HL-60/S4 treated with retinoic acid at 250 ng/mL for 4 days and 3 days (cell line): Measurements from ENCODE around the gene SMU1.
"Not testable (repeated sequence)": the region's sequence is repeated elsewhere in the genome, so short reads cannot be mapped to it uniquely, and the experiment has no call there.

Source experiments
- in situ Hi-C: fragments of 300-500 bp; cut with MboI; formaldehyde crosslinking; loops from 2 replicates; pipeline ENCODE4 v1.7.0; 2022; ENCODE audit warnings: low sequenced_read_pairs

The SMU1 gene

DNA sequence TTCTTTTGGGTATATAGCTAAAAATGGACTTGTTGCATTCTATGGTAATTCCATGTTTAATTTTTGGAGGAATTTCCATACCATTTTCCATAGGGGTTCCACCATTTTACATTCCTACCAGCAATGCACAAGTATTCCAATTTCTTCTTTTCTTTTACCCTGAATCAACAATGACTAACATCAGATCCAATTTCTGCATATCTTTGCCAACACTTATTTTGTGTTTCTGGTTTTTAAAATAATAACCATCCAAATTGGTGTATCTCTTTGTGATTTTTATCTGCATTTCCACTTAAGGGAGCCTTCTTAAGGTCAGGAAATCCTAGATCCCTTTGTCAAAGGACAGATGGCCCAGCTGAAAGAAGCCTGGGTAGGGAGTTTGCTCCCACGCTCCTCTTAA lies 29.5 kb upstream of the SMU1 start:
- in situ Hi-C loops: no loop called here

- in situ Hi-C loops: no loop called here
These were observed 29.0 kb upstream of the SMU1 start for GRCh38 chr9:33105504-33105903.

DNA sequence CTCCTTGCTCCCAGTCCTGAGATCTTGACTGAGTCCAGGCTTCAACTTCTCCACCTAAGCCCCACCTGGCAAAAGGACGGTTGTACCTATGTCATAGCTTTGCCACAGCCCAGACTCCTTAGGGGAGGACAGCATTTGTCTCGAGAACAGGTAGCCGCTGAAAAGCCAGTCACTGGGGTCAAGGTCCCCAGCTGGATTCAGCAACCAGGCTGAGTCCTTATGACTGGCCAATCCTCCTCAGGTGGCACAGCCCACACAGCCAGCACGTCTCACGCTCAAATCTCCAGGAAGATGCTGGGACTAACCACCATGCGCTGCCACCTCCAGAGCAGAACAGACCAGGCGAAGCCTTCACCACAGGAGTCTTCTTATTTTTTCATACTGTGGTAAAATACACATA lies 27.9 kb upstream of the SMU1 start:
- in situ Hi-C loops: no loop called here

DNA sequence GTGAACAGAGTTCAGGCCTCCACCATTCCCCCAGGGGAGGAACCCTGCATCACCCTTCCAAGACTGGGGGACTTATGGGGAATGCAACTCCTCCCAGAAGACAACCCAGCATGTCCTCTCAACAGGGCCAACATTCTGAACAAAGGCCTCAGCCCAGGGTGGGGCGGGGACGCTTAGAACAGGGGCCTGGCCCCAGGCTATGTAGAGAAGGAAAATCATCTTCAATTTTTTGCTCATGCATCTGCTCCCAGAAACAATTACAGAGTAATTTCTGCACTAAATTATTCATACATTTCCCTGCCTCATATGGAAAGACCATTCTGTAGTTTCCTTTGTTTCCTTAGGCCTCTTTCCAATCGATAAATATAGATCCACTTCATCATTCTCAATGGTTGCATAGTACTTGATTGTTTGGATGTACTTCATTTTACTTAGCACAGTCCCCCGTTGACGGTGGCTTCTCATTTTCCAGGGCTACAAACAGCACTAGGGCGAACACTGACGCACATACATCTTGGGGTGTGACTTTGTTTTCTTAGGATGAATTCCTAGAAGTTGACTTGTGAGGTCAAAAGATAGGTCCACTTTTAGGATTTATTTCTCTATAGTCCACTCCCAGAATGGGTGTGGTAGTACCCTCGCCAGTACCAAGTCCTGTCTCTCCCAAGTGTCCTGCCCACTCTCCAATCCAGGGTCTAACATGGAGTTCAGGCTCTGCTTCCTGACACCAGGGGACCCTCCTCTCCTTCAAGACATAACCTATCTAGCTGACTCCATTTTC lies 27.2 kb upstream of the SMU1 start:
- in situ Hi-C loops: no loop called here

- in situ Hi-C loops: no loop called here
These were observed 26.2 kb upstream of the SMU1 start for GRCh38 chr9:33102551-33103210.

DNA sequence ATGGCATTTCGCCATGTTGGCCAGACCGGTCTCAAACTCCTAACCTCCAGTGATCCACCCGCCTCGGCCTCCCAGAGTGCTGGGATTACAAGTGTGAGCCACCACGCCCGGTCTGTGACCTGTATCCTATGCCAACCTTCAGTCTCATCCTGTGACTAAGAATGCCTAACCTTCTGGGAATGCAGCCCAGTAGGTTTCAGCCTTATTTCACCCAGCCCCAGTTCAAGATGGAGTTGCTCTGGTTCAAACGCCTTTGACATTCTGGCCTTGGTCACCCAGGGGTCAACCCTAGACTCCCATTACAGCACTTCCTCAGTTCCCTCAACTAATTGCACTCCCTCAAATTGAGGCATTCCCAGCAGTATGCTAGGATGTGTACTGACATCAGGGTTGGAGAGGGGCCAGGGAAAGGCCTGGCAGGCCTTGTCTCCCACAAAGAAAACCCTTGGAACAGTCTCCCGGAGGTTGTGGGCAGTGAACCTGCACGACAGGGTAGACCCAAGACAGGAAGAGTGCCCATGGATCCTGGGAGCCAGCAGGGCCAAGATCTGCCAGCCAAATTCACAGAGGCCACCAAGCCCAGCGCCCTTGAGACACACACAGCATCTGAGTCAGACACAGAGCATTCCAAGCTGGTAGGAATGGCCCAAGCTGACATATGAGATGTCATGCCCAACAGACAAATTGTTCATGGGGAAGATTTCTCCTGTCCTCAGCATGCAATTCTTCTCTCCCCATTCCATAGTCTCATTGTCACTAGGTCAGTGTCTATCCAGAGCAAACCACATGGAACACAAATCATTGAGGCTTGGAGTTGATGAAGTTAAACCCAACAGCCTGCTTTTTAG lies 24.9 kb upstream of the SMU1 start:
- in situ Hi-C loops: no loop called here

DNA sequence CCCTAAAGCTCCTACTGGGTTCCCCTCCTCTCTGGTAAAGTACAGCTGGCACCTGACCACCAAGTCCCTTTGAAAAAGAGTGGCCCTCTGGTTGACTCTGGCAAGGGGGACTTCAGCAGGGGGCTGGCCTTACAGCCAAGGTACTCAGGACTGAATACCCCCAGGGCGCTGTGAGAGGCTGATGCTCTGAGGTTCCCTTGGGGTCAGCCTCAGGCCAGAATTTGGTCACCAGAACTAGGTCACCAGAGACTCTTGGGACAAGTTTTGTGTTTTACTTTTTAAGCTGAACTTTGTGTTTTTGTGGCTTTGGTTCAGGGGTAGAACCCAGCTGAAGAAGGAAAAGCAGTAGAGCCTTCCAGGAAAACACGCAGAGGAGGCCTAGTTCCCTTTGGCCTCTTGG lies 23.3 kb upstream of the SMU1 start:
- in situ Hi-C loops: no loop called here

DNA sequence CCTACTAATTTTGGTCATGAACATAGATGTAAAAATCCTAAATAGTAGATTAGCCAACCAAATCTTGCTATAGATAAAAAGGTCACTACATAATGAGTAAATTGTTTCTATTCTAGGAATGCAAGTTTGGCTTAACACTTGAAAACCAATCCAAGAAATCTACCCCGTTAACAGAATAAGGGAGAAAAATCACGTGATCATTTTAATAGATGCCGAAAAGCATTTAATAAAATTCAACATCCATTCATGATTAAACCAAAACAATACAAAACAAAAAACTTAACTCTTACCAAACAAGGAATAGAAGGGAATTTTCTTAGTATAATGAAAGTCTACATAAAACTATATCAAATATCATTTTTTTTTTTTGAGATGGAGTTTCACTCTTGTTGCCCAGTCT lies 20.7 kb upstream of the SMU1 start:
- in situ Hi-C loops: no loop called here

DNA sequence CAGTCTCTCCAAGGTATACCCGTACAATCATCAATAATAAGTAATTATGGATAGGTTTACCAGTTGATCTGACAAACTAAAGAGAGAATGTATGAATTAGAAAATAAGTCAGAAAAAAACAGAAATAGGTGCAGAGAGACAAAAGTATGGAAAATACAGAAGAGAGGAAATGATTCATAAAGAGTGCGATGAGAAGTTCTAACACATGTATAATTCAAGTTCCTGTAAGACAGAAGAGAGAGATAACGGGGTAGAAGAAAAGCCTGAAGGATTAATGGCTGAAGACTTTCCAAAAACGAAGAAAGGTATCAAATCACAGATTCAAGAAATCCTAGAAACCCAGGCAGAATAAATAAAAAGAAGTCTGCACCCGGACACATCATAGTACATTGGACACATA lies 16.2 kb upstream of the SMU1 start:
- in situ Hi-C loops: no loop called here

GRCh38 chr9:33085672-33086071 lies 9.2 kb upstream of the SMU1 start:
- in situ Hi-C loops: not testable (repeated sequence)

DNA sequence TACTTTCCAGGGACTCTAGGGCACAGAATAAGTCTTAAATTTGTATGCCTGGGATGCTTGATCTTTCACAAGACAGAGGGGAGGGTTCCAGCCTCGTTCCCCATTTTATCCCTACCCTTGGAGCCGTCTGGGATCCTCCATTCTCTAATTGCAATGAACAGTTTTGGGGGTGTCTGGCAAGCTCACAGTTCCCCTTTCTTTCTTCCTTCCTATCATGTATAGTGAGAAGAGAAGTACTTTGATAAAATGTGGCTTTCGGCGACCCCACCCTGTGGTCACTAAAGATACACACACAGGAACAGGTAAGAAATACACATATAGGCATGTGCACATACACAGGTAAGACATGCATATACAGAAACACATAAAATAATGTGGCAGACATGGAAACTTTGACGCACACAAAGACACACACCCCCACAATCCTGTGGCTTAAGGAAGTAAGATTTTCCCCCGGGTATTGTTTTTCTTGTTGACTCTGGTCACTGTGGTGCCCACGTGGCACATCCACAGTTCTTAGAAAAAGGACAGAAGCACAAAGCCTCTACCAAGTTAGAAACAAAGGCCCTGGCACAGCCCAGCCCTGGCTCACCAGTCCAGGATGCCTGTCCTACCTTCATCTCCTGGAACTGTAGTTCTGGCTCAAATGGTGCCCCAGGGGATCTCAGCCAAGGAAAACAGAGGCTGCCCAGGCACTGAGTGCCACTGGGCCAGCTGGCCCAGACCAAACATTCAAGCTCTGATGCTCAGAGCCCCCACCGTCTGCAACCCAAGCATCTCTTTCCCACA lies 6.3 kb upstream of the SMU1 start:
- in situ Hi-C loops: loop anchor here (5.0 kb wide), 1 partner anchor 145 kb away; no protein-coding TSS in a partner anchor

GRCh38 chr9:33082128-33082527 lies 5.7 kb upstream of the SMU1 start:
- in situ Hi-C loops: loop anchor here (5.0 kb wide), 1 partner anchor 145 kb away; no protein-coding TSS in a partner anchor

DNA sequence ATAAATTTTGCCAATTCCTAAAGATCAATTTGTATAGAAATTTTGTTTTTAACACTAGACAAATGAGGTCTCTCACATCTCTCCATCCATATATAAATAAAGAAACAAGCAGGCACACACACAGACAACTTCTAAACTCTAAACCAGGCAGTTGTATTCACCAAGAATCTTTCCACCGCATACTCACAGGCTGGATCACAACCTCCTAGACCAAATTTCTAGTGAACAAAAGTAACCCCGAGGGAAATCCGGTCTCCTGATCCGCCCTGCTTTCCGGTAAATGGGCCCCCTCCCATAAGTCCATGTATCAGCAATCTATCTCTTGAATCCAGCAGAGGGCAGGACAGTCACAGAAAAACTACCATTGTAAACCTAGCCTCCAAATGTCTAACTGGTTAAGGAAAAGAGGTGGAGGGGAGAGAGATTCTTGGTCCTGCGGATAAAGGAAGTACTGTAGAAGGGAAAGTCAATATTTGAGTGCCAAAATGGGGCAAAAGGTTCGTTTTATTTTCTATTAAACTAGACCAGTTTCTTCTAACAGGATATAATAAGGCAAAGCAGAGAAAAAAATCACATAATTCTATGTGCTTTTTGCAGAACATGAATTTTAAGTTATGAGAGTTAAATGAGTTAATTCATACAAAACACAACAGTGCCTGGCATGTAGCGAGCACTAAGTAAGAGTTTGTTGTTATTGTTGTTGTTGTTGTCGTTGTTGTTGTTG lies 4.8 kb upstream of the SMU1 start:
- in situ Hi-C loops: loop anchor here (5.0 kb wide), 1 partner anchor 146 kb away; no protein-coding TSS in a partner anchor

- in situ Hi-C loops: loop anchor here (5.0 kb wide), 1 partner anchor 147 kb away; no protein-coding TSS in a partner anchor
These were observed 4.1 kb upstream of the SMU1 start for GRCh38 chr9:33080534-33080933.

- in situ Hi-C loops: no loop called here
These were observed 7.5 kb downstream of the SMU1 start for GRCh38 chr9:33068991-33069390.

DNA sequence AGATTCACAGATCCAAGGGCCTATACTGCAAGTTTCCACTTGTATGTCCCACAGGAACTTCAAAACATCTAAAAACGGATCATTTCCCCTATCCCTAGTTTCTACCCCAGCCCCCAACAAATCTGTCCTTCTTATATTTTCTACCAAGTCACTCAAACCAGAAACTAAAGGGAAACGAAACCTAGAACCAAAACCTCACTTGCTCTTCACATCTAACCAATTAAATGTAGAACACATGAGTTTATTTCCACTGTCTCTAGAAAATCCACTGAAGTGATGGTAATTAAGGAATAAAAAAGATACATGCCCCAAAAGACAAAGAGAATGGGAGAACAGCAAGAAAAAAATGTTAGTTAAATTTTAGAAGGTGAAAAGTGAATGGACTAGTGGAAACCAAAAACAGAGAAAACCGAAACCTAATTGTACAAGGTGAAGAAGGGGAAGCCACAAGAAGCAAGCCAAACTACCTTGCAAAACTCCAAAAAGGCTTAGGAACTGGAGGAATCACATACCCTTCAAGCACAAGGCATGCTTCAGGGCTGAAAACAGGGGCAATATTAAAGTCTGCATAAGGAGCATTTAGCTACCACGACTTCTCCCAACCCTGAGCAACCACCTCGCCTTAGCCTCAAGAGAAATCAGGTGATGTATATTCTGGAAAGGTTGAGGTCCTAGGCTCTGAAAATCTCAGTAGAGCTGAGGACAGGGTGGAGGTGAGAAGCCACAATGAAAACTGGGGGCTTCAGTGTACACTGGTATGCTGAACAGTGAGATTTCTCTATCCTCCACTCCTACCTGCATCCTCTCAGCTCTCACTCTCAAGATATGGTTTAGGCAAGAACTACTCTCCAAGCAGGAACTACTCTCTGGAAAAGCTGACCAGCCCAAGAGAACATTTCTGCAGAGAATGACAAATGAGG lies 11.1 kb downstream of the SMU1 start:
- in situ Hi-C loops: no loop called here

- in situ Hi-C loops: no loop called here
These were observed 25.3 kb downstream of the SMU1 start for GRCh38 chr9:33051144-33051543.

DNA sequence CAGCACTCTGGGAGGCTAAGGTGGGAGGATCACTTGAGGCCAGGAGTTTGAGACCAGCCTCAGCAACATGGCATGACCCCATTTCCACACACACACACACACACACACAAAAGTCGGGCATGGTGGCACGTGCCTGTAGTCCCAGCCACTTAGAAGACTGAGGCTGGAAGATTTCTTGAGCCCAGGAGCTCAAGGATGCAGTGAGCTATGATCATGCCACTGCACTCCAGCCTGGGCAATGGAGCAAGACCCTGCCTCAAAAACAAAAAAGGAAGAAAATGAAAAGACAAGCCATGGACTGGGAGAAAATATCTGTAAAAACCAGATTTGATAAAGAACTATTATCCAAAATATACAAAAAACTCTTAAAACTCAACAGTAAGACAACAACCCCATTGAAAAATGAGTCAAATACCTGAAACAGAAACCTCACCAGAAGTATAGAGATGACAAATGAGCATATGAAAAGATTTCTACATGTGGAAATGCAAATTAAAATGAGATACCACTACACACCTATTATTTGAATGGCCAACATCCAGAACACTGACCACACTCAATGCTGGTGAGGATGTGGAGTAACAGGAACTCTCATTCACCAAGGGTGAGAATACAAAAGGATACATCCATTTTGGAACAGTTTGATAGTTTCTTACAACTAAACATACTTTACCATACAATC lies 26.7 kb downstream of the SMU1 start:
- in situ Hi-C loops: no loop called here
